A549 (cell line): ENCODE results near the gene ARID5A. TPM values are rescaled to one million over a fixed set of nuclear protein-coding genes. Genes with fewer than 3 reads are reported as not detected.
A peak's percentile ranks its signal among the peaks of the same experiment; 100 is the strongest.

Experiments used
- ATAC-seq, 2 experiments: fragments of 200-7000 bp in 1 of 2; fragments of >200 bp in 1 of 2; cut with Nextera tagmentation in 1 of 2; cut with Tn5 transposase in 1 of 2; 3 replicates each; pipeline versions ENCODE4 v1.8.0 to v1.9.1; 2018 to 2020; ENCODE audit warnings: mild to moderate bottlenecking in 1 of 2, moderate library complexity in 1 of 2
- CTCF ChIA-PET: fragments of 300-600 bp; sonication (Branson Sonifier 250); formaldehyde crosslinking; extraction: SDS; loops from one replicate; lab custom pipeline; 2021; ENCODE audit warnings: antibody characterized with exemption, inconsistent platforms; lab: Yijun Ruan, JAX
- POLR2A ChIA-PET: fragments of 350-600 bp; formaldehyde crosslinking; extraction: SDS; loops from one replicate; lab custom pipeline; 2021; ENCODE audit warnings: antibody characterized with exemption, inconsistent platforms; lab: Yijun Ruan, JAX
- DNase-seq, 2 experiments: peaks; one replicate each; pipeline versions ENCODE4 v3.0.0 to v3.0.0-alpha.2; 2011 to 2016; ENCODE audit warnings: low read depth in 1 of 2, low spot score in 1 of 2
- FAIRE-seq: peaks from 2 replicates; lab custom pipeline; 2011; peaks lifted over from hg19 to GRCh38; lab: Jason Lieb, UNC
- H3K27ac ChIP-seq, 2 experiments: fragments of >200 bp; sonication (Bioruptor Twin); formaldehyde crosslinking; 3 replicates each; pipeline ENCODE4 v1.5.1; 2016 to 2017
- H3K4me1 ChIP-seq: fragments of >200 bp; sonication (Bioruptor Twin); formaldehyde crosslinking; 3 replicates; pipeline ENCODE4 v1.6.1; 2016
- H3K4me2 ChIP-seq: fragments of >200 bp; sonication (Bioruptor Twin); formaldehyde crosslinking; 3 replicates; pipeline ENCODE4 v1.6.1; 2016
- H3K4me3 ChIP-seq: fragments of >200 bp; sonication (Bioruptor Twin); formaldehyde crosslinking; 3 replicates; pipeline ENCODE4 v1.5.1; 2016
- H3K9me3 ChIP-seq: fragments of >200 bp; sonication (Bioruptor Twin); formaldehyde crosslinking; 3 replicates; pipeline ENCODE4 v1.6.1; 2016
- ATOH8 ChIP-seq: fragments of 250-450 bp; sonication (Bioruptor Pico); IDR thresholded peaks from 2 replicates; pipeline ENCODE4 v1.5.0; 2020; ENCODE audit warnings: low read depth, mild to moderate bottlenecking, moderate library complexity
- CEBPB ChIP-seq, 2 experiments: fragments of >200 bp in 1 of 2; sonication (Bioruptor Twin) in 1 of 2; formaldehyde crosslinking in 1 of 2; IDR thresholded peaks; 2 replicates each; pipeline ENCODE4 v1.6.1; 2012 to 2016
- CTCF ChIP-seq: fragments of >200 bp; sonication (Bioruptor Twin); formaldehyde crosslinking; IDR thresholded peaks from 3 replicates; pipeline ENCODE4 v1.5.1; 2016
- ESRRA ChIP-seq: fragments of 150-350 bp; IDR thresholded peaks from 2 replicates; pipeline ENCODE4 v1.6.1; 2014; ENCODE audit warnings: mild to moderate bottlenecking, low read length, borderline replicate concordance
- FOXS1 ChIP-seq: fragments of 250-450 bp; sonication (Bioruptor Pico); IDR thresholded peaks from 2 replicates; pipeline ENCODE4 v1.5.0; 2020; ENCODE audit warnings: mild to moderate bottlenecking, moderate library complexity
- GATA3 ChIP-seq: IDR thresholded peaks from 2 replicates; pipeline ENCODE4 v1.6.1; 2012; ENCODE audit warnings: borderline replicate concordance
- HMGXB4 ChIP-seq: fragments of 250-450 bp; sonication (Bioruptor Pico); IDR thresholded peaks from 2 replicates; pipeline ENCODE4 v1.5.0; 2021; ENCODE audit warnings: mild to moderate bottlenecking, moderate library complexity, borderline replicate concordance
- JUNB ChIP-seq: fragments of >200 bp; sonication (Bioruptor Twin); formaldehyde crosslinking; IDR thresholded peaks from 2 replicates; pipeline ENCODE4 v1.6.1; 2016
- KDM5A ChIP-seq: fragments of 200-600 bp; sonication (generic); IDR thresholded peaks from 2 replicates; pipeline ENCODE4 v1.6.1; 2016; ENCODE audit warnings: antibody characterized with exemption, mild to moderate bottlenecking
- MAFK ChIP-seq: fragments of 450-650 bp; IDR thresholded peaks from 2 replicates; pipeline ENCODE4 v1.6.1; 2014; ENCODE audit not compliant: partially characterized antibody
- MYC ChIP-seq: IDR thresholded peaks from 2 replicates; pipeline ENCODE4 v1.6.1; 2012; ENCODE audit warnings: mild to moderate bottlenecking, inconsistent platforms, low read length, improper control_type of control experiment, borderline replicate concordance
- NFE2L2 ChIP-seq: fragments of 150-350 bp; conservative IDR thresholded peaks from 2 replicates; pipeline ENCODE4 v1.6.1; 2014; ENCODE audit warnings: low read length
- PBX3 ChIP-seq: IDR thresholded peaks from 2 replicates; pipeline ENCODE4 v1.6.1; 2012
- POLR2AphosphoS2 ChIP-seq: conservative IDR thresholded peaks from 2 replicates; pipeline ENCODE4 v1.6.1; 2012; ENCODE audit warnings: low read length, improper control_type of control experiment, inconsistent platforms
- RAD21 ChIP-seq, 2 experiments: fragments of >200 bp in 1 of 2; sonication (Bioruptor Twin) in 1 of 2; formaldehyde crosslinking in 1 of 2; IDR thresholded peaks in 1 of 2; conservative IDR thresholded peaks in 1 of 2; 2 replicates in 1 of 2; 3 replicates in 1 of 2; pipeline ENCODE4 v1.6.1; 2012 to 2018; ENCODE audit warnings: inconsistent platforms in 1 of 2
- RCOR1 ChIP-seq: fragments of 150-350 bp; IDR thresholded peaks from 2 replicates; pipeline ENCODE4 v1.6.1; 2014; ENCODE audit warnings: antibody characterized with exemption, low read length, low read depth
- REST ChIP-seq: fragments of 200-600 bp; sonication (generic); IDR thresholded peaks from 2 replicates; pipeline ENCODE4 v1.6.1; 2016; ENCODE audit warnings: antibody characterized with exemption, mild to moderate bottlenecking, moderate library complexity
- SMC3 ChIP-seq: fragments of >200 bp; sonication (Bioruptor Twin); formaldehyde crosslinking; IDR thresholded peaks from 3 replicates; pipeline ENCODE4 v1.6.1; 2018; ENCODE audit warnings: inconsistent platforms
- ZFP36 ChIP-seq: fragments of 450-650 bp; IDR thresholded peaks from 2 replicates; pipeline ENCODE4 v1.6.1; 2014; ENCODE audit warnings: borderline replicate concordance; ENCODE audit not compliant: partially characterized antibody
- ZNF302 ChIP-seq: fragments of 250-450 bp; sonication (Bioruptor Pico); IDR thresholded peaks from 2 replicates; pipeline ENCODE4 v1.9.0; 2021; ENCODE audit warnings: inconsistent platforms, mild to moderate bottlenecking, moderate library complexity
- WGBS: methylation state at CpG from one replicate; pipeline ENCODE4 v1.1.6; 2017; ENCODE audit errors: missing lambda C conversion rate; 5-methylcytosine and 5-hydroxymethylcytosine counted together
- polyA plus RNA-seq, 4 experiments: library from polyadenylated mRNA; depleted of rRNA in 3 of 4; stranded (reverse); fragments of >200 nt; fragmentation: RNase III in 1 of 4; extraction: RNeasy Plus Mini Kit Qiagen cat#74134 plus additional on column Dnase treatment in 1 of 4; gene quantifications; 2 replicates in 3 of 4; 3 replicates in 1 of 4; pipeline ENCODE4 v1.2.3, GENCODE V29; 2011 to 2017

Gene ARID5A
- polyA plus RNA-seq, 2 of the 4 experiments (the other 2 are of a cell fraction), result 1.2 to 4.4 TPM

GRCh38 chr2:96575785-96576456 is 39.4 kb downstream of the ARID5A start:
- Histone ChIP-seq H3K4me1 (no peaks in the 10 kb centered on the region), H3K4me2 (no peak overlapping the region), H3K9me3 (no peaks in the 10 kb centered on the region), H3K27ac (no peak overlapping the region), H3K4me3 (no peak overlapping the region)
- 69% methylated on average over 1 of the region's 1 CpG for WGBS
- TF ChIP-seq MAFK (peak; percentile 38), REST (no peak), POLR2AphosphoS2 (no peak), ZFP36 (no peak), MYC (no peak), CTCF (no peak), KDM5A (no peak)
- no peak for FAIRE-seq
- ATAC-seq, result no peak
- CTCF ChIA-PET, result interaction anchor here (1.7 to 9.7 kb wide), 2 partner anchors 17 to 23 kb away, joined by 6 to 113 read pairs; no protein-coding TSS in a partner anchor
- POLR2A ChIA-PET, result interaction anchor here (0.6 to 1.0 kb wide), 2 partner anchors 19 to 185 kb away, joined by 3 to 4 read pairs; partner anchors contain the start of gene CNNM4
- no peak for DNase-seq

GRCh38 chr2:96577501-96577900 is 40.9 kb downstream of the ARID5A start:
- no peak overlapping the region for H3K4me2 ChIP-seq
- FAIRE-seq (no peak), ATAC-seq (no peak), DNase-seq (no peak)
- no peak overlapping the region for H3K27ac ChIP-seq
- no peaks in the 10 kb centered on the region for H3K9me3 ChIP-seq
- ChIA-PET POLR2A (no interaction called here), CTCF (interaction anchor here (0.6 to 9.7 kb wide), 2 partner anchors 24 to 284 kb away, joined by 3 to 113 read pairs; no protein-coding TSS in a partner anchor)
- no peak overlapping the region for H3K4me3 ChIP-seq
- no peak for TF ChIP-seq RAD21 (conservative IDR thresholded peaks at IDR 0.05 in 1 of 2, IDR thresholded peaks at IDR 0.05 in 1 of 2)
- TF ChIP-seq ATOH8 (CRISPR knock-in tag), result no peak
- TF ChIP-seq PBX3, result no peak
- TF ChIP-seq MYC, result no peak
- 65% methylated on average over 5 of the region's 5 CpGs for WGBS
- no peaks in the 10 kb centered on the region for H3K4me1 ChIP-seq

GRCh38 chr2:96578731-96579130 is 42.2 kb downstream of the ARID5A start:
- Histone ChIP-seq H3K4me1 (no peaks in the 10 kb centered on the region), H3K9me3 (no peaks in the 10 kb centered on the region), H3K27ac (no peak overlapping the region), H3K4me2 (no peak overlapping the region), H3K4me3 (no peak overlapping the region)
- FAIRE-seq, result no peak
- DNase-seq, result no peak
- ChIA-PET POLR2A (no interaction called here), CTCF (interaction anchor here (1.7 to 9.7 kb wide), 3 partner anchors 15 to 185 kb away, joined by 6 to 113 read pairs (median 14); no protein-coding TSS in a partner anchor)
- no peak for ATAC-seq
- 67% methylated on average over 3 of the region's 3 CpGs for WGBS
- TF ChIP-seq NFE2L2 (no peak), RCOR1 (no peak), JUNB (no peak), ATOH8 (CRISPR knock-in tag) (no peak), GATA3 (no peak), CEBPB (IDR thresholded peaks at IDR 0.05) (no peak), ZNF302 (CRISPR knock-in tag) (no peak), SMC3 (no peak), ESRRA (no peak), HMGXB4 (CRISPR knock-in tag) (no peak), FOXS1 (CRISPR knock-in tag) (no peak)
